MCF 10A (cell line): ENCODE data around the gene LRSAM1. TPM values are rescaled to one million over a fixed set of nuclear protein-coding genes. Genes with fewer than 3 reads are reported as not detected.
A peak's percentile ranks its signal among the peaks of the same experiment; 100 is the strongest.

Experiments
- BruUV-seq: library from RNA; stranded (reverse); fragments of 400-500 nt; replicated peaks from 2 replicates; lab custom pipeline; 2021; lab: Mats Ljungman, UMichigan
- CTCF ChIA-PET: fragments of 300-600 bp; sonication (Branson Sonifier 250); formaldehyde crosslinking; extraction: SDS; loops from one replicate; lab custom pipeline; 2021; ENCODE audit warnings: antibody characterized with exemption, inconsistent platforms; lab: Yijun Ruan, JAX
- POLR2A ChIA-PET: fragments of 300-600, 350-650 bp; sonication (Branson Sonifier 250); formaldehyde crosslinking; extraction: SDS; loops from one replicate; lab custom pipeline; 2020; ENCODE audit warnings: antibody characterized with exemption, inconsistent platforms; lab: Yijun Ruan, JAX
- DNase-seq: peaks from one replicate; pipeline ENCODE4 v3.0.0-alpha.2; 2018; ENCODE audit not compliant: unreplicated experiment
- H3K27ac Mint-ChIP-seq: one replicate; pipeline ENCODE4 v1.8.0; 2022; ENCODE audit warnings: mild to moderate bottlenecking, low read depth, mixed read lengths; ENCODE audit not compliant: unreplicated experiment
- H3K27me3 Mint-ChIP-seq: one replicate; pipeline ENCODE4 v1.8.0; 2022; ENCODE audit warnings: mixed read lengths; ENCODE audit not compliant: insufficient read depth, unreplicated experiment
- H3K36me3 Mint-ChIP-seq: one replicate; pipeline ENCODE4 v1.8.0; 2022; ENCODE audit warnings: mild to moderate bottlenecking, moderate library complexity, mixed read lengths; ENCODE audit not compliant: insufficient read depth, unreplicated experiment
- H3K4me1 Mint-ChIP-seq: one replicate; pipeline ENCODE4 v1.8.0; 2022; ENCODE audit warnings: mixed read lengths; ENCODE audit not compliant: insufficient read depth, unreplicated experiment
- H3K4me3 Mint-ChIP-seq: one replicate; pipeline ENCODE4 v1.8.0; 2022; ENCODE audit warnings: mild to moderate bottlenecking, moderate library complexity, mixed read lengths; ENCODE audit not compliant: unreplicated experiment
- H3K9me3 Mint-ChIP-seq: one replicate; pipeline ENCODE4 v1.8.0; 2022; ENCODE audit warnings: mixed read lengths; ENCODE audit not compliant: unreplicated experiment
- intact Hi-C: fragments of 100-400 bp; cut with micrococcal nuclease; formaldehyde crosslinking; loops from 2 replicates; pipeline ENCODE4 v1.14.1; 2022
- total RNA-seq: library from RNA; stranded (reverse); gene quantifications from 2 replicates; pipeline ENCODE4 v1.2.3, GENCODE V29; 2022
- TF ChIP-seq, protein P1 (sequence below): fragments of 200-600 bp; IDR thresholded peaks from one replicate; pipeline ENCODE4 v1.8.0; 2022; ENCODE audit warnings: antibody characterized with exemption, mild to moderate bottlenecking; ENCODE audit not compliant: unreplicated experiment

Gene LRSAM1
- total RNA-seq, 1 experiment from 2014 or later = 23.5 TPM

DNA sequence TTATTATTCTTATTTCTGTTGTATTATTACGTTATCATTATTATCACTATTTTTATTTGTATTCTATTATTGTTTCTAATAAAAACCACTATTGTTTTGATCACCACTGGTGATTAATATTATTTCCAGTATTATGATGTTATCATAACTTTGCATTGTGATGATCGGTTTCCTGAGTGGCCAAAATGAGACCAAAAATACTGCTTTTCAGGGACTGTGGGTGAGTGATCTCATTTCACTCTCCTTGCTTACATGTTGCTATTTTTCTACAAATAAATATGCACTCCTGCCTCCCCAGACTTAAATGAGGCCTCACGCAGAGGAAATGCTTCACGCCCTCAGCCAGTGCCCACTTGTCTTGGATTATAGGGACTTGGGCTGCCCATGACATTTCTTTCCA lies 78.4 kb downstream of the LRSAM1 start:
- H3K27me3 Mint-ChIP-seq = no peaks in the 10 kb centered on the region
- POLR2A ChIA-PET = interaction anchor here (1.5 kb wide), 1 partner anchor 19 kb away, joined by 3 read pairs; no protein-coding TSS in a partner anchor
- H3K36me3 Mint-ChIP-seq = peaks cover 91% of the 10 kb centered on the region
- peaks cover 5% of the 10 kb centered on the region for H3K4me1 Mint-ChIP-seq
- TF ChIP-seq, protein P1, sequence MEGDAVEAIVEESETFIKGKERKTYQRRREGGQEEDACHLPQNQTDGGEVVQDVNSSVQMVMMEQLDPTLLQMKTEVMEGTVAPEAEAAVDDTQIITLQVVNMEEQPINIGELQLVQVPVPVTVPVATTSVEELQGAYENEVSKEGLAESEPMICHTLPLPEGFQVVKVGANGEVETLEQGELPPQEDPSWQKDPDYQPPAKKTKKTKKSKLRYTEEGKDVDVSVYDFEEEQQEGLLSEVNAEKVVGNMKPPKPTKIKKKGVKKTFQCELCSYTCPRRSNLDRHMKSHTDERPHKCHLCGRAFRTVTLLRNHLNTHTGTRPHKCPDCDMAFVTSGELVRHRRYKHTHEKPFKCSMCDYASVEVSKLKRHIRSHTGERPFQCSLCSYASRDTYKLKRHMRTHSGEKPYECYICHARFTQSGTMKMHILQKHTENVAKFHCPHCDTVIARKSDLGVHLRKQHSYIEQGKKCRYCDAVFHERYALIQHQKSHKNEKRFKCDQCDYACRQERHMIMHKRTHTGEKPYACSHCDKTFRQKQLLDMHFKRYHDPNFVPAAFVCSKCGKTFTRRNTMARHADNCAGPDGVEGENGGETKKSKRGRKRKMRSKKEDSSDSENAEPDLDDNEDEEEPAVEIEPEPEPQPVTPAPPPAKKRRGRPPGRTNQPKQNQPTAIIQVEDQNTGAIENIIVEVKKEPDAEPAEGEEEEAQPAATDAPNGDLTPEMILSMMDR = no peak
- no peaks in the 10 kb centered on the region for H3K9me3 Mint-ChIP-seq
- intact Hi-C loops = no loop called here
- BruUV-seq = TSS peak; percentile 7
- H3K4me3 Mint-ChIP-seq = no peak overlapping the region
- H3K27ac Mint-ChIP-seq = no peak overlapping the region
- CTCF ChIA-PET = no interaction called here
- no peak for DNase-seq

DNA sequence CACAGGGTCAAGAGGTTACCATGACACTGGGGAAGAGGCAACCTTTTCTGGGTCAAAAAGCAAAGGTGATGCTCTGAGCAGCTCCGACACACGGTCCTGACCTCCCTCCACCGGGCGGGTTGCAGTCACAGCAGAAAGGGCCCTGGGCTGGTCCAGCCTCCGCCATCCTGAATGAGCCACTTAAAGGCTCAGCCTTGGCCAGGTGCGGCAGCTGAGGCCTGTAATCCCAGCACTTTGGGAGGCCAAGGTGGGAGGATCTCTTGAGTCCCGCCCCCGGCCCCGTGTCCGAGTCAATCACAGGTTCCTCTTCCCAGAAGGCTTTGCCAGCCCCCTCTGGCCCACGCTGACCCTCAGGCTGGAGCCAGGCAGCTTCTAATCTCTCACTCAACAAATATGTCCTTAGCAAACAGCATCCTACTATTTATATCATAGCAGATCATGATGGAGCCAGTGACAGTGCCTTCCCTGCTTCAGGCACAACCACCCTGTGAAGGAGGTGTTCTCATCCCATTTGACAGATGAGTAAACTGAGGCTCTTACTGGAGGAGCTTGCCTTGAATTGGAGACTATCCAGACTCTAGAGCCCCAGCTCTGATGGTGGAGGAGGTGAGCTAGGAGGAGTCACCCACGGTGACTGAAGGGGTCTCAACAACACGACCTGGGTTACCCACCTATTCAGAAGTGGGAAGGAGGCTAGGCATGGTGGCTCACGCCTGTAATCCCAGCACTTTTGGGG lies 79.1 kb downstream of the LRSAM1 start:
- peaks cover 12% of the 10 kb centered on the region for H3K4me1 Mint-ChIP-seq
- DNase-seq = no peak
- H3K9me3 Mint-ChIP-seq = no peaks in the 10 kb centered on the region
- POLR2A ChIA-PET = interaction anchor here (0.6 to 1.5 kb wide), 3 partner anchors 14 to 39 kb away, joined by 3 read pairs; no protein-coding TSS in a partner anchor
- no peak overlapping the region for H3K4me3 Mint-ChIP-seq
- no TSS peak for BruUV-seq
- TF ChIP-seq, protein P1 = no peak
- intact Hi-C loops = no loop called here
- H3K27me3 Mint-ChIP-seq = no peaks in the 10 kb centered on the region
- H3K27ac Mint-ChIP-seq = no peak overlapping the region
- CTCF ChIA-PET = interaction anchor here (0.6 kb wide), 1 partner anchor 1367 kb away, joined by 3 read pairs; no protein-coding TSS in a partner anchor
- H3K36me3 Mint-ChIP-seq = peaks cover 89% of the 10 kb centered on the region

DNA sequence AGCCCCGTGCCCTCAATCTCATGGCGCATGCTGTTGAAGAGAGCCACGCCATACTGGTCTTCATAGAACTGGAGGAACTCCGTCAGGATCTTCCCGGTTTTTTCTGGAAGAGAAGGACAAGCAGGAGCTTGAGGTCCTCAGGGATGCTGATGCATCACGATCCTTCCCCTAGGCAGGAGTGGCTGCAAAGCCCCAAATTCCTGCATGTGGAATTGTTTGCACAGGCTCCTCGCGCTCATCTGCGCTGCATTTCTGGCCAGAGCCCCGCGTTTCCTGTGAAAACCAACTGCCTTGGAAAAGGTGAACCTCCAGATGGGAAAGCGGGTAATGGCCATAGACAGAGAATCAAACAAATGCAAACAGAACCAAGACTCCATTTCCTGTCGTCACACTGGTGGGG lies 80.4 kb downstream of the LRSAM1 start:
- BruUV-seq = no TSS peak
- H3K9me3 Mint-ChIP-seq = no peaks in the 10 kb centered on the region
- POLR2A ChIA-PET = interaction anchor here (0.7 kb wide), 1 partner anchor 311 kb away, joined by 3 read pairs; no protein-coding TSS in a partner anchor
- DNase-seq = no peak
- peaks cover 20% of the 10 kb centered on the region for H3K4me1 Mint-ChIP-seq
- no peak overlapping the region for H3K4me3 Mint-ChIP-seq
- H3K27me3 Mint-ChIP-seq = no peaks in the 10 kb centered on the region
- H3K36me3 Mint-ChIP-seq = peaks cover 79% of the 10 kb centered on the region
- no peak overlapping the region for H3K27ac Mint-ChIP-seq
- intact Hi-C loops = no loop called here
- CTCF ChIA-PET = interaction anchor here (0.6 to 1.0 kb wide), 4 partner anchors 52 to 750 kb away, joined by 3 to 4 read pairs (median 4); no protein-coding TSS in a partner anchor
- TF ChIP-seq, protein P1 = no peak

DNA sequence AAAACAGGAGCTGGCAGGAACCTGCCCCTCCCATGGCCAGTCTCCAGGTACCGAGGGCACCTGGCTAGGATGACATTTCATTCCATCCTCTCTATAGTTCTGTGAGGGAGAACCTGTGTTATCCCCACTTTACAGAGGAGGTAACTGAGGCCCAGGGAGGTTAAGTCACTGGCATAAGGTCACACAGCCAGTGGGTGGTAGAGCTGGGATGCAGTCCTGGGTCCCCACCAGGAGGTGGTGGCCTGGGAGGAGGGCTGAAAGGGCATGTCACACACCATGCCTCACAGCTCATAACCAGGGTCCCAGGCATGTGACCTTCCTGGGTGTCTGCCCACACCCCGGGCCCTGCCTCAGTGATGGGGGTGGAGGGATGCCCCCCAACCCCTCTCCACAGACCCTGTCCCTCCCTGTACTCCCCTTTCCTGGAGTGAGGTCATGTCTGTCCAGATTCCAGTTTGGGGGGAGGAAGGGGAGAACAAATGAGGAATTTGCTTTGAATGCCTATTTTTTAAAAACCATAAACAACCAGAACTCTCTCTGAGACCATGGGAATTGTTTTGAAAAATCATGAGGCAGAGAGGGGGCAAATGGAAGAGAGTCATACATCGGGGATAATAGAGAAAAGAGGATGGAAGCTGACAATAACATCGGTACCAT lies 83.1 kb downstream of the LRSAM1 start:
- BruUV-seq = no TSS peak
- ChIA-PET CTCF (interaction anchor here (0.6 to 1.6 kb wide), 4 partner anchors 9 to 469 kb away, joined by 4 to 7 read pairs (median 5); no protein-coding TSS in a partner anchor), POLR2A (interaction anchor here (0.8 to 1.3 kb wide), 2 partner anchors 9 to 22 kb away, joined by 3 read pairs; no protein-coding TSS in a partner anchor)
- intact Hi-C loops = loop anchor here (2.0 kb wide), 1 partner anchor 44 kb away; no protein-coding TSS in a partner anchor
- Mint-ChIP-seq H3K27me3 (no peaks in the 10 kb centered on the region), H3K4me1 (peaks cover 22% of the 10 kb centered on the region), H3K27ac (peak overlapping the region; percentile 67), H3K36me3 (peaks cover 71% of the 10 kb centered on the region), H3K9me3 (no peaks in the 10 kb centered on the region), H3K4me3 (no peak overlapping the region)
- no peak for DNase-seq
- TF ChIP-seq, protein P1 = no peak
